ENCODE results near the gene CBFA2T3.

GRCh38 chr16:89012622-89012995 lies 35.6 kb upstream of the CBFA2T3 start:
- no peak for TF ChIP-seq RAD21 (IDR thresholded peaks at IDR 0.05; ENCODE audit: low read depth)
- no peak for TF ChIP-seq EP300 (IDR thresholded peaks at IDR 0.05; ENCODE audit: borderline replicate concordance)
- TF ChIP-seq CREB1 (IDR thresholded peaks at IDR 0.05; ENCODE audit: low read depth), result no peak
- no peak for TF ChIP-seq FOXM1 (IDR thresholded peaks at IDR 0.05; ENCODE audit: borderline replicate concordance, low read depth)
- no peak for TF ChIP-seq CEBPB (IDR thresholded peaks at IDR 0.05)
- TF ChIP-seq TCF12 (IDR thresholded peaks at IDR 0.05; ENCODE audit: low read depth), result no peak
